Measurements from ENCODE around the gene ITPR2.
"Not testable (repeated sequence)": the region's sequence is repeated elsewhere in the genome, so short reads cannot be mapped to it uniquely, and the experiment has no call there.

ITPR2 gene

GRCh38 chr12:26327975-26328644 lies 504.9 kb downstream of the ITPR2 start:
- peak; percentile 44 for DNase-seq

- no peak for DNase-seq
These were observed 509.3 kb downstream of the ITPR2 start for GRCh38 chr12:26323673-26324072.

GRCh38 chr12:26319511-26319910 lies 513.5 kb downstream of the ITPR2 start:
- no peak for DNase-seq

GRCh38 chr12:26318661-26319068 lies 514.3 kb downstream of the ITPR2 start:
- no peak for DNase-seq

GRCh38 chr12:26317942-26318575 lies 514.9 kb downstream of the ITPR2 start:
- no peak for DNase-seq

- DNase-seq: not testable (repeated sequence)
These were observed 518.9 kb downstream of the ITPR2 start for GRCh38 chr12:26314103-26314502.

GRCh38 chr12:26310489-26310888 lies 522.5 kb downstream of the ITPR2 start:
- DNase-seq: not testable (repeated sequence)

- no peak for DNase-seq
These were observed 523.4 kb downstream of the ITPR2 start for GRCh38 chr12:26309634-26310033.

GRCh38 chr12:26304273-26304672 lies 528.7 kb downstream of the ITPR2 start:
- DNase-seq: no peak

GRCh38 chr12:26303418-26303817 lies 529.6 kb downstream of the ITPR2 start:
- DNase-seq: no peak

- DNase-seq: no peak
These were observed 530.2 kb downstream of the ITPR2 start for GRCh38 chr12:26302776-26303175.

- peak; percentile 54 for DNase-seq
These were observed 533.2 kb downstream of the ITPR2 start for GRCh38 chr12:26299751-26300150.

GRCh38 chr12:26298785-26299621 lies 534.0 kb downstream of the ITPR2 start:
- peak; percentile 74 for DNase-seq

- no peak for DNase-seq
These were observed 535.5 kb downstream of the ITPR2 start for GRCh38 chr12:26297396-26298070.

- no peak for DNase-seq
These were observed 538.0 kb downstream of the ITPR2 start for GRCh38 chr12:26295001-26295400.

GRCh38 chr12:26293612-26294011 lies 539.4 kb downstream of the ITPR2 start:
- no peak for DNase-seq

- no peak for DNase-seq
These were observed 540.4 kb downstream of the ITPR2 start for GRCh38 chr12:26292596-26292995.

- no peak for DNase-seq
These were observed 542.4 kb downstream of the ITPR2 start for GRCh38 chr12:26290565-26290964.

- no peak for DNase-seq
These were observed 545.2 kb downstream of the ITPR2 start for GRCh38 chr12:26287671-26288381.

Data from hematopoietic multipotent progenitor cell treated with erythropoietin and hydrocortisone succinate and interleukin-3 and kit ligand, for 6 days (in vitro differentiated cells).